Measurements from ENCODE around the gene MXD3.
"Not testable (repeated sequence)": the region's sequence is repeated elsewhere in the genome, so short reads cannot be mapped to it uniquely, and the experiment has no call there.

Gene MXD3, protein sequence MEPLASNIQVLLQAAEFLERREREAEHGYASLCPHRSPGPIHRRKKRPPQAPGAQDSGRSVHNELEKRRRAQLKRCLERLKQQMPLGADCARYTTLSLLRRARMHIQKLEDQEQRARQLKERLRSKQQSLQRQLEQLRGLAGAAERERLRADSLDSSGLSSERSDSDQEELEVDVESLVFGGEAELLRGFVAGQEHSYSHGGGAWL

DNA sequence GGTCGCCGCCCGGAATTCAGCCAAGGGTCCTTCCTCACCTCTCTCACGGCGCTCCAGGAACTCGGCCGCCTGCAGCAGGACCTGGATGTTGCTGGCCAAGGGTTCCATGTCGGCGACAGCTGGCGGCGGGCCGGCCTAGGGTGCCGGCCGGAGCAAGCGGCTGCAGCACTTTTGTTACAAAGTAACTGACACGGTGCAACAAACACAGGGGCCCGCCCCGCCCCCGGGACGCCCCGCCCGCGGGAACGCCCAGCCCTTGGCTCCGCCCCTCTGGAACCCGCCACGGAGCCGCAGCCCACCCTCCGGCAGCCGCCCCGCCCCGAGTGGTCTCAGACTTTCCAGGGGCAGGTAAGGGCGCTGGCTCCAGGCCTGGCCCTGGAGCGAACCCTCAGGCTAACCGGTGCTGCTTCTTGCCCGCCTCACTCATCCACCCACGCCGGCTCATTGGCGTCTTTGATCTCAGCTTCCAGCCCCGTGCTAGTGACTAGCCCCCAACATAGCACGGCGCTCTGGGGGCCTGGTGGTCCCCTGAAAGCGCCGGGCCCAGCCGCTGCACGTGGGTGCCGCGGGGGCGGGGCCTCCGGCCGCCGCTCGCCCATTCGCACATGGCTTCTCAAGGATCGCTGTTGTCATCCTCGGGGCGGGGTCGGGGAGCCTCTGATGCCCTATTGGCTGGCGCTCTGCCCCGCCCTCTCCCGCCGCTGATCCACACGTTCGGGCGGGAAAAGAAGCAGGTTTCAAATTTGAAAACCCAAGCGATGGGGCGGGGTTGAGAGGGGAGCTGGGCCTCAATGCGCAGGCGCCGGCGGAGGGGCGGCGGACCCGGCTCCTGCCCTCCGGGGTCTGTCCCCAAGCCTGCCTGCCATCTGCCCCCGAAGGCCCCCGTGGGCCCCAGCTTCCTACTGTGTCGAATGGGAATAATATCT is at the start of gene MXD3:
MXD3 (minus strand) TSS at position 176 of the 926 bp plus-strand sequence; CDS start at position 108, 68 bp downstream.
- DNase-seq (ENCODE audit: low spot score), result peak; percentile 93

DNA sequence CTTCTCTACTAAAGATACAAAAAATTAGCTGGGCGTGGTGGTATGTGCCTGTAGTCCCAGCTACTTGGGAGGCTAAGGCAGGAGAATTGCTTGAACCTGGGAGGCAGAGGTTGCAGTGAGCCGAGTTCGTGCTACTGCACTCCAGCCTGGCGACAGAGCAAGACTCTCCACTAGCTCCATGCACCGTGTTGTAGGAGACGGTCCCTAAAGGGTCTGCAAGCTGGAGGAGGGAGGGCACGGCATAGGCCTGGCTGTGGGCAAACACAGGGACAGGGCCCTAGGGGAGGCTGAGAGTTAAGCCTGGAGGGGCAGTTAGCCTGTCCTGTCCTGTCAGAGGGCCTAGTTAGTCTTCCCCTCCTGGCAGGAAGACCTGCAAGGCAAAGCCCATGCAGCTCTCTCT is 49.0 kb upstream of the MXD3 start:
- DNase-seq (ENCODE audit: low spot score), result not testable (repeated sequence)

DNA sequence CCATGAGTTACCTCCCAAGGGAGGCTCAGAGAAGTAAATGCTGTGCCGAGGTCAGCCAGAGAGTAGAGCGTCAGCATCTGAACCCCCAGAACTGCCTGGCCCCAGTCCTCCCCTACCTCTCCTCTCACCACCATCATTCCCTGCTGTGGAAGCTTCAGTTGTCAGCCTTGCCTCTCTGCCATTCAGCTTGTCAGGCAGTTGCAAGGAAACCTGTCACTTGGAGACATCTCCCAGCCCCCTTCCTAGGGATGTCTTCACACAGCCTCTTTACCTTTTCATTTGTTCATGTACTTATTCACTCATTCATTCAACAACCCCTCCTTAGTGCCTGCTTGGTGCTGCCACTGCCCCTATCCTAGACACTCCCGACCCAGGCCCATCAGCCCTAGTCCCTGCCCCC is 48.2 kb upstream of the MXD3 start:
- no peak for DNase-seq (ENCODE audit: low spot score)

DNA sequence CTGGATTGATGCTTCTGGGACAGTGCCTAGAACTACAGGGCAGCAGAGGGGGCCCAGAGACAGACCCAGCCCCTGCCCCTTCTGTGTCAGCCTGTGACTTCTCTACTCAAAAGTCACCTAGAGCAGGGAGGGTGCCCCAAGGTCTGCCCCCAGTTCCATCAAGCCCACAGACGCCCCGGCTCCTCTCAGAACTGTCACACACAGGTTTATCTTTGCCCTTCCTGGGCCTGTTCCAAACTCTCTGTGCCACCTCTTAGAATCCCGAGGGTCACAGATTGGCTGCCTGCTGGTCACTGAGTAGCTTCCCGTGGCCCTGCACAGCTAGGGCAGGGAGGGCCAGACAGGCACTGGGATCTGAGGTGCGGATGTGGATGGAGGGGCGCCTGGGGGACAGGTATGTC is 47.8 kb upstream of the MXD3 start:
- DNase-seq (ENCODE audit: low spot score), result no peak

DNA sequence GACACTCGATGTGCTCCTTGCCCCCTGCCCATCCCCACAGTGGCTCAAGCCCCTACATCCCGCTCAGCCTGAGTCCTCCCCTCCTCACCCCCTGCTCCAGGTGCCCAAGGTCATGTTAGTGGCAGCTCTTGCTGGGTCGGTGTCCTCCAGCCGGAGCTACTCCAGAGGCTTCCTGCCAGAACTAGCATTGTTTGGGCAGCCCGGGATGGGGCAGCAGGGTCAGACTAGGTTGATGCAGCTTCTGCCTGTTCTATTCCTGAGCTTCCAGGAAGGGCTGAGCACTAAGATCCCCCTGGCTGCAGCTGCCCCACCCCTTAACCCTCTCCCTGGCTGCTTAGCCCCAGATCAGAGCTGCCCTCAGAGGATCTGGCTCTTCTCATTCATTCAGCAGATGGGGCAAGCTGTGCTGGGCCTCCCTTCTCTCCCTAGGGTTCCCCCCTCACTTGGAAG is 46.7 kb upstream of the MXD3 start:
- no peak for DNase-seq (ENCODE audit: low spot score)

DNA sequence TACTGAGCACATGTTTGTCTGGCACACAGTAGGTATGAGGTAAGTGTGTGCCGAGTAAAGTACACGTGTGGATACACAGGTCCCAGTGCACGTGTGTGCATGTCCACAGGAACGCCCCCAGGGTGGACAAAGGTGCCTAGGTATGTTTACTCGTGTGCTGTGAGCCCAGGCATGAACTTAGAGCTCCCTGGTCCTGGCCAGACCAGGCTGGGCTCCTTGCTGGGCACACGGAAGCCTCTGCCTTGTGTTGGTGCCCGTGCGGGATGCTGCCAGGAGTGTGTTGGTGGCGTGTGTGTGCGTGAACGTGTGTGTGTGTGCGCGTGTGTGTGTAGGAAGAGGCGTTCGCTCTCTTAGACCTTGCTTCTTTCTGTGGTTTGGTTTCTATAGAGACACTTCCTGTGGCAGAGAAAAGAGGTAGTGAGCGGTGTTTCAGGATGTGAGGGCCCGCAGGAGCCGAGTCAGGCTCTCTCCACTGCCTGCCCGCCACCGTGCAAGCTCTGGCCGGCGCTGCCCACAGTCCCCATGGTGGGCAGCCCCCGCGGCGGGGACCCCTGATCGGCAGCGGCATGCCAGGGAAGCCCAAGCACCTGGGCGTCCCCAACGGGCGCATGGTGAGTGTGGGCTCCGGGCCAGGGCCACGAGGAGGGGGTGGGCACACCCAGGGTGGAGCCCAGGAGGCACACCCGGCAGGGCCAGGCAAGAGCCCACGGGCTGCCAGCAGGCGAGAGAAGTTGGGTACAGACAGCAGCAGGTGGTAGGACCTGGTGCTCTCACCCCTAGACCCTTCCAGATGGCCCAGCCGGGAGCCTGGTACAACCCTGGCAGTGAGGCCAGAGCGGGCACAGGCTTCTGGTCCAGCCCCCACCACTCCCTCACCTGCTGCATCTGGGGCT is 46.0 kb upstream of the MXD3 start, which contains the start of gene RGS14:
RGS14 (plus strand) TSS at position 466 of the 893 bp plus-strand sequence; CDS start at position 567, 101 bp downstream.
- DNase-seq (ENCODE audit: low spot score), result peak; percentile 66

DNA sequence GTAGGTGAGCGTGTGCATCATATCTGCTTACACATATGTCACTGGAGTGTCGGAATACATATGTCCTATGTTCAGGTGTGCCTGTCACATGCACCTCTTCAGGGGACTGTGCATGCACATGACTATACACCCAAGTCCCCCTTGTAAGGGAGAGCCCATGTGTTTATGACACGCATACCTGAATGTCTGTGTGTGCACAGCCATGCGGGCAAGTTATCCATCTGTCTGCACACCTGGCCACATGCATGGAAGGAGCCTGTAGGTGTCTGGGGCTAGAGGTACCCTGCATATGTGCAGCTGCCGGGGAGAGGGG is 45.4 kb upstream of the MXD3 start:
- DNase-seq (ENCODE audit: low spot score), result no peak

DNA sequence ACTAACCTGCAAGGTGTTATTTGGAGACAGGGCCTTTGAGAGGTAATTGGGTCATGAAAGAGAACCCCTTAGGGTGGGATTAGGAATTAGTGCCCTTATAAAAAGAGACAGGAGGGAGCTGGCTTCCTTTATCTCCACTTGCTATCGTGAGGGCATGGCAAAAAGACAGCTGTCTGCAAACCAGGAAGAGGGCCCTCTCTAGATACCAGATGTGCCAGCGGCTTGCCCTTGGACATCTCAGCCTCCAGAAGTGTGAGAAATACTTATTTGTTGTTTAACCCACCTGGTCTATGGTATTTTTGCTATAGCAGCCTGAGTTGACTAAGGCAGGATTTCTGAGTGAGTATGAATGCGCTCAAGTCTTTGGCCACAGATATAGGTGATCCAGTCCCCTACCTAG is 45.0 kb upstream of the MXD3 start:
- DNase-seq (ENCODE audit: low spot score), result no peak

DNA sequence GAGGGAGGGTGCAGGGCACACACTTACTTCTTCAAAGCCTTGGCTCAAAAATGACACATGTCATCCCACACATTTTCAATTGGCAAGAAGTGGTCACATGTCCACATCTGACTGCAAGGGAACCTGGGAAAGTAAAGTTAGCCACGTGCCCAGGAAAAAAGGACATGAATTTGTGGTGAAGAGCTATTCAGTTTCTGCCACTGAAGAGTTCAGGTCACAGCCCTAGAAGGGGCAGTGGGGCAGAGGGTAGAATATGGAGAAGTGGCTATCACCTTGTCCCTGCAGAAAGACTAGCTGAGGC is 44.1 kb upstream of the MXD3 start:
- DNase-seq (ENCODE audit: low spot score), result no peak

DNA sequence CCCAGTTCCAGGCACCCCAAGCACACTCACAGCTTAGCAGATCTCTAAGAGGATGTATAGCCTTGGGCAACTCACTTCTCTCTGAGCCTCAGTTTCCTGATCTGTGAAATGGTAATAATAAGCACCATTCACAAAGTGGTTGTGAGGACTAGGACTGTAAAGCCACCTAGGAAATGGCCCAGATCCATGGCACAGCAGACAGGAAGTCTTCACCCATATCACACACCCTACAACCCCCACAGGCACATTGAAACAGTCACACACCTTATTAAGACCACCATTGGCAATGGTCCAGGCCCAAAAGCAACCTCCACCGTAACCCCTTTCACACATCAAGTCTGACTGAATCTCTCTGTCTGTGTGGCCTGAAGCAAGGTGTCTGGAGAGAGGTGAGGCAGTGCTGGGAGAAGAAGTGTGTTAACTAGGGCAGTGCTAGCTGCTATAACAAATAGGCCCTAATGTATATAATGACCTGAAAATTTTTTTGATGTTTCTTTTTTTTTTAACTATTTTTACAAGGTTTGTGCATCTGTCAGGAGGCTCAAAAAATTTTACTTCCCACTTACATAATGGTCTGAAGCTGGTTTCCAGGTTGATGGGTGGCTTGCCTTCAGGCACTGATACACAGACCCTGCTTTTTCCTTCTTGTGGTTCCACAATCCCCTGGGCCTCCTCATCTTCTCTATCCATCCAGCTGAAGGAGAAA is 43.6 kb upstream of the MXD3 start:
- no peak for DNase-seq (ENCODE audit: low spot score)

DNA sequence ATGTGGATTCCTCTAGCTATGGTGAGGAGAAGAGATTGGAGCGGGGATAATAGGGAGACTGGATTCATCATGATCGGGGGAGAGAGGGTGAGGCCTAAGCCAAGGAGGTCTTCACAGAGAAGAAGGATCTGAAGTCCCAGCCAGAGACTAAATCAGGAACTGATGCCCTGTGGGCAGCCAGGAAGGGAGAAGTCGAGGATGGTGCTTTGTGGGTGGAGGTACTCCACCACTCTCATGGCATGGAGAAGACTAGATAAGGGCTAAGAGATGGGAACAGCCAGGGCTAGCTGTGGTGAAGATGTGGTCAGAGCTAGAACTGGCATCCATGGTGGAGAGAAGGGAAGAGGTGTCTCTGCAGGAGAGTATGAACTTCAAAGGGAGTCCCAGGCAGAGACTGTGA is 43.0 kb upstream of the MXD3 start:
- DNase-seq (ENCODE audit: low spot score), result no peak

DNA sequence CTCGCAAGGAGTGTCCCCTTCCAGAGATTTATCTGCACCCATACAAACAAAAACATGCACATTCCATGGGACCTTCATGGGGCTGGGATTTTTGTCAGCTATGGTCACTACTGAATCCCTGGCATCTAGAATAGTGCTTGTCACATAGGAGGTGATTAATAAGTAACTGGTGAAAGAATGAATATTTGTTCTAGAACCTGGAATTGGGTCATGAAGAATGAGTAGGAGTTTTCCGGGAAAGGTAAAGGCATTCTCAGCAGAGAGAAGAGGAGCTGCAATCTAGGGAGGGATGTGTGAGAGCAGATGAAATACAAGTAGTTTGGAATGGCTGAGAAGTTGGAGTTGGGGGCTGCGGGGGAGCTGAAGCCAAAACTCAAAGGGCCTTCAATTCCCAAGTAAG is 42.6 kb upstream of the MXD3 start:
- no peak for DNase-seq (ENCODE audit: low spot score)

DNA sequence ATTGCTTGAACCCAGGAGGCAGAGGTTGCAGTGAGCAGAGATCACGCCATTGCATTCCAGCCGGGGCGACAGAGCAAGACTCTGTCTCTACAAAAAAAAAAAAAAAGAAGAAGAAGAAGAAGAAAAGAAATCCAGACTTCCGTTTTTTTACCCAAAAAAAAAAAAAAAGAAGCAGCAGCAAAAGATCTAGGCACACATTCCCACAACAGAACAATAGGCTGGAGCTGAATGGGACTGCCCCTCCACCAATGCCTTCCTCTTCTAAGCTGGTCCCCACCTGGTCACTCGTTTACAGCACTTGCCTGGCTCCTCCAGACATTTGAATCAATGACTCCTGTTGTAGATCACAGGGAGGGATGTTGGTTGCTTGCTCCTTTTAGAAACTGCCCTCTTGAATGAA is 41.4 kb upstream of the MXD3 start:
- DNase-seq (ENCODE audit: low spot score), result no peak

DNA sequence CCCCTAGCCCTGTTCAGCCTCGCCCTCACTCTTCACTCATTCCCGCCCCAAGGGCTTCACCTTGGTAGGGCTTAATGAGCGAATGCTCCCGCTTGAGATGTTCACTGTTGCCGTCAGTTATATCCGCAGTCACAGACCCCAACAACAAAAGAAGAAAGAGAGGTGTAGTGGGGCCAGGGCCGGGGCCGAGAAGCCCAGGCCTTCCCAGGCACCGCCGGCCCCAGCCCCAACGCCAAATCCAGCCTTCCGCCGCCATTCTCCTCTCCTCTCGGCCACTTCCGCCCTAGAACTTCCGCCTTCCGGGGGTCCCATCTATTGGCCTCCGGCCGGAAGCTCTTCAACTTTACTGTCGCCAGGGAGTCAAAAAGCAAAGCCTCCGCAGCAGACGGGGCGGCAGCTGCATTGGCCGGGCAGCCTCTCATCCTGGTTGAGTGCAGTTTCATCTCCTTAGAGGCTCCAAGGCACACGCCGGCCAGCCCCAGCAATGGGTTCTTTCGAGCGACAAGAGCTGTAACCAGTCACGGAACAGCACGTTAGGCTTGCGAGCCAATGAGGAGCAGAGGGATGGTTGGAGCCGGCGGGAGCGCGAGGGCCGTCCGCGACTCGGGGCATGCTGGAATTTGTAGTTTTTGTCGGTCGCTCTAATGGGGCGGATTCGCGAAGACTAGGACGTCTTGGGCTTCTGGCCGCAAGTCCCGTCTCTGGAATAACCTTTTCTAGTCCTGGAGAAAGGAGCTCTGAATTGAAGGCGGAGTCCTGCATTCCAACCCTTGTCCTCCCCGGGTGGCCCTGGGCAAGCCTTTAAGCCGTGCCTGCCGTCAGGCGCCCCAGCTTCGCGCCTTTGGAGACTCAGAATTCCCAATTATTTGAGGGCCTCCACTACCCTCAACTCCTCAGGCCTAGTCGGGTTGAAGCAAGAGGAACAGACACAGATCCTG is 40.0 kb upstream of the MXD3 start, which contains the start of gene LMAN2:
LMAN2 (minus strand) TSS at position 277 of the 938 bp plus-strand sequence; CDS start at position 256, 21 bp downstream.
- peak; percentile 97 for DNase-seq (ENCODE audit: low spot score)

DNA sequence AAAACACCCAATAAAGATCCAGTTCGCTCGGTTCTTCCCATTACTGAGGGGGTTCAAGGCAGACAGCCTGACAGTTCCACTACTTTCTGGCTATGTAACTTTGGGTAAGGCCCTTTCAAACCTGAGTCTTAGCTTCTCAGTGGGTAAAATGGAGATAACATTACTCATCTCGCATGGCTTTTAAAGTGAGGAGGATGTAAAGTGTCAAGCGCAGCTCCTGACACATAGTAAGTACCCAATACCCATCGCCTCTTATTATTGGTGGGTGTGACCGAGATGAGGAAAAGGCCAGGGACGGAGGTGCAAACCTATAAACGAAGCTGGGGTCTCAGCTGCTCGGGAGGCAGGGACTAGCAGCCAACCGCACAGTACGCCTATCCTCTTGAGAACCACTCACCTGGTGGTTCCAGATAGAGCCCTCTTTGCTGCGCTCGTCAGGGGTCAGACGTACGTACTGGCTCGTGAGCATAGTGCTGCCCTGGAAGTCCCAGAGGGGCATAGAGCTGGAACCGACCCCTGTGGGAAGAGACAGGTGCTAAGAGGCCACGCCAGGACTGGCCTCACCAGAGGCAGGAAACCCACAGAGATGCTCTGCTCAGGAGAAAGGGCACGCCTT is 39.2 kb upstream of the MXD3 start:
- DNase-seq (ENCODE audit: low spot score), result no peak

DNA sequence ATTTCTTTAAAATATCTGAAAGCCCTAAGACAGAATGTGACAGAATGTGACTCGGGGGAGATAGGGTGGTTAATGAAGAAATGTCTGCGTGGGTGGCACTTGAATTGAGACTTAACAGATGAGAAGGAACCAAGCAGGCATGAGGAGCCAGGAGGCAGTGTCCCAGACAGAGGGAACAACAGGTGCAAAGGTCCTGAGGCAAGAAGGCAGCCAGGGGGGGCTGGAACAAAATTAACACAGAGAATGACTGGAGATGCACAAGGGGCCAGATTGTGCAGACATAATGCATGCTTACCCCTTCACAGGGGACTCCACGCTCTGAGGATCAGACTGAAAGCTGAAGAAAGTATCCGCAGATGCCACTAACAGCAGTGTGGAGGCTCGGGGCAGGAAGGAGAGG is 38.1 kb upstream of the MXD3 start:
- no peak for DNase-seq (ENCODE audit: low spot score)

DNA sequence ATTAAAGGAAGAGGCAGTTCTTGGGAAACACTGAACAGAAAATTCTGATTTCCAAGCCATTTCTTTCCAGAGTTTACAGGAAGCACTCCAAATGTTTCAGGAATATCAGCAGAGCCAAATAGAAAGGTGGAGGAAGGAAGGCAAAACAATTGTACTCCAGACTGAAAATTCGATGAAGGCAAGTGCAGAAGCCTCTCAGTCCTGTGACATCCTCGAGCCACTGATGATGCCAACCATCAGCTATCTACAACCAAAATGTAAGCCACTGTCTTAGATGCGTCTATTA is 37.6 kb upstream of the MXD3 start:
- DNase-seq (ENCODE audit: low spot score), result no peak

DNA sequence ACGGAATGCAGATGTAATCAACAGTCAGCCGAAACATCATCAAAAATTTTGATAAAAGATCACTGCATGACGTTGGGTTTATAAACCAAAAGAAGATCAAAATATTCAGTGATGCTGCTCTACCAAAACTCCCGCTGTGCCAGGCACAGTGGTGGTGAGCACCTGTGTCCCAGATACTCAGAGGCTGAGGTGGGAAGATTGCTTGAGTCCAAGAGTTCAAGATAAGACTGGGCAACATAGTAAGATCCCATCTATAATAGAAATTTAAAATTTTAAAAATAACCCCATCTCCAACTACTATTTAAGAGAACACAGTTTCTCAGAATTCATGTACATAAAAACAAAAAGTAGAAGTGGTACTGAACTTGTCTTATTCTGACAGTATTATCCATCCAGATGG is 36.0 kb upstream of the MXD3 start:
- no peak for DNase-seq (ENCODE audit: low spot score)

DNA sequence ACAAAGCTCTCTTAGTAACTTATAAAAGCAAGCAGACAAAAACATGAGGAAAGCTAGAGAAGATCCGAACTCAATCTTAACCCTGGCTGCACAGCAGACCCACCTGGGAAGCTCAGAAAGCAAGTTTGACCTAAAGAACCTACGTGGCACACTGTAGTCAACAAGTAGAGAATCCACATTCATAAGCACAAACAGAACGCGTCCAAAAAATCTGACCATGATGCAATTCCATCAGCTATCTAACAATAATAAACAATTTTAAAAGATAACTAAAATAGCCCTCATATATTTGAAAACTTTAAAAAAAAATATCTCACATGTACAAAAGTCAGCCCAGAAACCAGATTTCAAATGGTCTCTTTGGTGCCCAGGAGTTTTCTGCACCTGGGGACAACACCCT is 35.1 kb upstream of the MXD3 start:
- no peak for DNase-seq (ENCODE audit: low spot score)

DNA sequence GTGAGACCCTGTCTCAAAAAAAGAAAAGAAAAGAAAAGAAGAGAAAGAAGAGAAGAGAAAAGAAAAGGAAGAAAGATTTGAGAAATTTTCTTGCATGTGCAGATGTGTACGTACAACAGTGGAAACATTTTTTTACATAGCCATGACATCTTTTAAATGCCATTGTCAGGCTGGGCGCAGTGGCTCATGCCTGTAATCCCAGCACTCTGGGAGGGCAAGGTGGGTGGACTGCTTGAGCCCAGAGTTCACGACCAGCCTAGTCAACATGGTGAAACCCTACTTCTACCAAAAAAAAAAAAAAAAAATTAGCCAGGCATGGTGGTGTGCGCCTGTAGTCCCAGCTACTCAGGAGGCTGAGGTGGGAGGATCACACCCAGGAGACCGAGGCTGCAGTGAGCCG is 33.2 kb upstream of the MXD3 start:
- no peak for DNase-seq (ENCODE audit: low spot score)

DNA sequence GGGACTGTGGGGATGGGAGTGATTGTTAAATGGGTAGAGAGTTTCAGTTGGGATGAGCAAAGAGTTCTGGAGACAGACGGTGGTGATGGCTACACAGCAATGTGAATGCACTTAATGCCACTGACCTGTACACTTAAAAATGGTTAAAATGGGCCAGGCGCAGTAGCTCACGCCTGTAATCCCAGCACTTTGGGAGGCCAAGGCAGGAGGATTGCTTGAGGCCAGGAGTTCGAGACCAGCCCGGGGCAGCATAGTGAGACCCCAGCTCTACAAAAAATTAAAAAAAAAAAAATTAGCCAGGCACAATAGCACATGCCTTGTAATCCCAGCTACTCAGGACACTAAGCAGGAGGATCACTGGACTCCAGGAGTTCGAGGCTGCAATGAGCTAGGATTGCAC is 32.1 kb upstream of the MXD3 start:
- DNase-seq (ENCODE audit: low spot score), result no peak

All from pons (tissue), 1 donor.